ENCODE measurements around the gene REM2. TPM values are rescaled to one million over a fixed set of nuclear protein-coding genes. Genes with fewer than 3 reads are reported as not detected.

The REM2 gene
- total RNA-seq (2014; rRNA removed; shearing (Covaris generic)) = 0.32 and 0.37 TPM in 2 replicates
- polyA plus RNA-seq (2014; cell fraction: nucleus; rRNA removed) = 1.2 TPM in 1 of 2 replicates, not detected in the other

- DNase-seq (ENCODE audit: extremely low read depth, low read depth) = no peak
Measured at GRCh38 chr14:22883173-22883976, at the start of gene REM2. Gene REM2 (plus strand): TSS chr14:22883222. CDS start chr14:22883288, 66 bp downstream.

GRCh38 chr14:22835505-22835904 is 47.5 kb upstream of the REM2 start:
- no peak for DNase-seq (ENCODE audit: extremely low read depth, low read depth)

- DNase-seq (ENCODE audit: extremely low read depth, low read depth) = no peak
Measured at GRCh38 chr14:22836301-22837113, 46.5 kb upstream of the REM2 start, which contains the start of gene MMP14. Gene MMP14 (plus strand): TSS chr14:22836585. CDS start chr14:22836818, 233 bp downstream.

GRCh38 chr14:22837114-22837749 is 45.8 kb upstream of the REM2 start:
- DNase-seq (ENCODE audit: extremely low read depth, low read depth) = no peak

GRCh38 chr14:22837750-22838538 is 45.1 kb upstream of the REM2 start:
- no peak for DNase-seq (ENCODE audit: extremely low read depth, low read depth)

- no peak for DNase-seq (ENCODE audit: extremely low read depth, low read depth)
Measured at GRCh38 chr14:22838631-22839041, 44.4 kb upstream of the REM2 start.

- DNase-seq (ENCODE audit: extremely low read depth, low read depth) = no peak
Measured at GRCh38 chr14:22839159-22839779, 43.8 kb upstream of the REM2 start.

- DNase-seq (ENCODE audit: extremely low read depth, low read depth) = no peak
Measured at GRCh38 chr14:22841311-22841710, 41.7 kb upstream of the REM2 start.

- DNase-seq (ENCODE audit: extremely low read depth, low read depth) = no peak
Measured at GRCh38 chr14:22841769-22842168, 41.3 kb upstream of the REM2 start.

- no peak for DNase-seq (ENCODE audit: extremely low read depth, low read depth)
Measured at GRCh38 chr14:22842211-22843122, 40.6 kb upstream of the REM2 start.

GRCh38 chr14:22843123-22843925 is 39.7 kb upstream of the REM2 start:
- DNase-seq (ENCODE audit: extremely low read depth, low read depth) = no peak

- DNase-seq (ENCODE audit: extremely low read depth, low read depth) = no peak
Measured at GRCh38 chr14:22844221-22845102, 38.6 kb upstream of the REM2 start.

- DNase-seq (ENCODE audit: extremely low read depth, low read depth) = no peak
Measured at GRCh38 chr14:22845103-22845394, 38.0 kb upstream of the REM2 start.

- no peak for DNase-seq (ENCODE audit: extremely low read depth, low read depth)
Measured at GRCh38 chr14:22845821-22846625, 37.0 kb upstream of the REM2 start.

- DNase-seq (ENCODE audit: extremely low read depth, low read depth) = no peak
Measured at GRCh38 chr14:22846811-22847307, 36.2 kb upstream of the REM2 start.
